DMS53 treated with DMSO at 0.1 percent for 48 hours (cell line): ENCODE results near the gene RB1.
"Not testable (repeated sequence)": the region's sequence is repeated elsewhere in the genome, so short reads cannot be mapped to it uniquely, and the experiment has no call there.

Source experiments
- DNase-seq: peaks from one replicate; lab custom pipeline; 2025; ENCODE audit not compliant: unreplicated experiment; lab: John Stamatoyannopoulos, UW

The RB1 gene

GRCh38 chr13:48346583-48346982 lies 43.0 kb downstream of the RB1 start:
- DNase-seq: no peak

GRCh38 chr13:48349525-48349924 lies 46.0 kb downstream of the RB1 start:
- DNase-seq: no peak

GRCh38 chr13:48353590-48353989 lies 50.0 kb downstream of the RB1 start:
- DNase-seq: no peak

DNA sequence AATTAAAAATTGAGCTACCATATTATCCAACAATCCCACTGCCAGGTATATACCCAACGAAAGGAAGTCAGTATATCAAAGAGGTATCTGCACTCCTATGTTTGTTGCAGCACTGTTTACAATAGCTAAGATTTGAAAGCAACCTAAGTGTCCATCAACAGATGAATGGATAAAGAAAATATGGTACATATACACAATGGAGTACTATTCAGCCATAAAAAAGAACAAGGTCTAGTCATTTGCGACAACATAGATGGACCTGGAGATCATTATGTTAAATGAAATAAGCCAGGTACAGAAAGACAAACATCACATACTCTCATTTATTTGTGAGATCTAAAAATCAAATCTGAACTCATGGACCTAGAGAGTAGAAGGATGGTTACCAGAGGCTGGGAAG lies 52.0 kb downstream of the RB1 start:
- not testable (repeated sequence) for DNase-seq

GRCh38 chr13:48356750-48357149 lies 53.2 kb downstream of the RB1 start:
- no peak for DNase-seq

- DNase-seq: no peak
Measured at GRCh38 chr13:48369988-48370387, 66.4 kb downstream of the RB1 start.

GRCh38 chr13:48370815-48371214 lies 67.3 kb downstream of the RB1 start:
- no peak for DNase-seq

DNA sequence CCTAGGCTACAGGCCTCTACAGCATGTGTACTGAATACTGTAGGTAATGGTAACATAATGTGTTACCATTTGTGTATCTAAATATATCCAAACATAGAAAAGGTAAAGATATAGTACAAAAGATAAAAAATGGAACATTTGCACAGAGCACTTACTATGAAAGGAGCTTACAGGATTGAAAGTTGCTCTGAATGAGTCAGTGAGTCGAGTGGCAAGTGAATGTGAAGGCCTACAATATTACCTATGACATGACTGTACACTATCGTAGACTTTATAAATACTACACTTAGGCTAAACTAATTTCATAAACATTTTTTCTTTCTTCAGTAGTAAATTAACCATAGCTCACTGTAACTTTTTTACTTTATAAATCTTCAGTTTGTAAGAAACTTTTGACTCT lies 74.3 kb downstream of the RB1 start:
- no peak for DNase-seq

DNA sequence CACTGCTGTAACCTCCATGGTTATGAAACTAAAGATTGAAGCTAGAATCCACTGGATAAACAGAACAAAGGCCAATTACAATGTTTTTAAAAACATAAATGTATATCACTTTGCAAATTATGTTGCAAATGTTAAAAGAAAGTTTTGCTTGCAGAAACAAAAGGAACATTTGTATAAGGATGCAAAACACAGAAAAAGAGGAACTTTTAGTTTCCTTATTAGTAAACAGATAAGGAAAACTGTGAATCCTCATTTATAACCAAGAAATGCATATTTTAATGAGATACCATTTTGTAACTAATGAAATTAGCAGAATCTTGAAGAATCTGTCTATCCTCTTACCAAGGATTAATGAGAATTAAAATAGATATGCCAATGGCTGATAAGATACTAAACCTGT lies 77.0 kb downstream of the RB1 start:
- DNase-seq: no peak

GRCh38 chr13:48383384-48383783 lies 79.8 kb downstream of the RB1 start:
- no peak for DNase-seq

DNA sequence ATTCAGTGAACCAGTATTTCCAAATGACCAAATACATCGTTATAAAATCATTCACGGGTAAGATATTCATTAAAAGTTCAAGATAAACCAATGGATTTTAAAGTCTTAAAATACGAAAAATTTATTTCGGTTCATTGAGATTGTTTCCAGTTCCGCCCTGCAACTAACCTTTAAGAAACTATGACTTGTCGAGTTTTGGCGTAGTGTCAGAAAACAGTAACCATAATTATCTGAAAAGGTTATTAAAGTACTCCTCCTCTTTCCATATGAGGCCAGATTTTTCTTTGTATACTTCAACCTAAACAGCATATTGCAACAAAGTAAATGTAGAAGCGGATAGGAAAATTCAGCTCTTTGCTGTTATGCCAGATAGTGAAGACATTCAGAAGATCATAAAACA lies 83.3 kb downstream of the RB1 start:
- no peak for DNase-seq

- no peak for DNase-seq
Measured at GRCh38 chr13:48391257-48391656, 87.7 kb downstream of the RB1 start.

- DNase-seq: no peak
Measured at GRCh38 chr13:48393030-48393697, 89.6 kb downstream of the RB1 start.

- no peak for DNase-seq
Measured at GRCh38 chr13:48393698-48394085, 90.1 kb downstream of the RB1 start.

- no peak for DNase-seq
Measured at GRCh38 chr13:48397744-48398143, 94.2 kb downstream of the RB1 start.

DNA sequence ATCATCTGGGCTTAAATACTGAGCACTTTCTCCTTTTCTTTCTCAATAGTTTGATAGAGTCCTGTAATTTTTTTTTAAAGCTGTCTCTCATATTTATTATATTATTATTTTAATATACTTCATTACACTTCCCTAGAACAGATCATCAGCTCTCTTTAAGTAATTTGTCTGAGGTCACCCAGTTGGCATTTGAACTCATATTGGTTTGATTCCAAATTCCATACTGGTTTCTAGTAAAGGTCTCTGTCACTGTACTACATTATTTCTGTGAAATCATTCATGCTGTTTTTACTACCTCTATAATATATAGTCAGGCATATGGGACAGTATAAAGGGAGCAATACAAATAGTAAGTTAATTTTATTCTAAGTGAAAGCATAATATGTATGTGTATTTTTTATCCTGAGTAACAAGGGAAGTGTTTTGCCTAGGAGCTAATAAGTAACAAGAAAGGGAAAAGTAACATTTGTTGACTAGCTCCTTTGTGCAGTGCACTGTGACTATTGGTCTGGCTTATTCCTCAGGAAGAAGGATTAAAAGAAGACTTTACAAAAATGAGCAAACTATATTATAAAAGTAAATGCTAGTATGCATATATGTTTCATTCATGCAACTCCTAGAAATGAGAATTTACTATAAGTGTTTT lies 95.0 kb downstream of the RB1 start:
- no peak for DNase-seq

DNA sequence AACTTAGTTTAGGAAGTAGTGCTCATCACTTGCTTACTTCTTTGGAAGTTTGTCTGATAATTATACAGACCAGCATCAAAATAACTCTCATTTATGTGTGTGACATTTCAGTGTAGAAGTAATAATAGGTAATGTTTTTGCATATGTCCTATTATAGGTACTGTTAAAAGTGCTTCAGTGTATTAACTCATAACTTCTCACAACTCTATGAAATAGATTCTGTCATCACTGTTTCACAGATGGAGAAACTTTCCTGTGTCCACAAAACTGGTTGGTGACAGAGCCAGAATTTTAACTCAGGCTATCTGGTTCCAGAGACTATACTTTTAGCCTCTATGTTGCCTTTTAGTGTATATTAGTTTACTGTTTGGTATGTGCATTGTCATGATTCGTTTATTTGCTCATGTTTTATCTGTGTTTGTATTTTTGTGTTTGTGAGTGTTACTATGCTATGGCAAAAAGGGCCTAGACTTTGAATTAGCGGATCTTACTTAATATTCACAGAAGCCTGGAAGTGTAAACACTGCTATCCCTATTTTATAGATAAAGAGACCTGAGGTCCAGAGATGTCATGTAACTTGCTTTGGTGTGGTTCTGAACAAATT lies 96.6 kb downstream of the RB1 start:
- no peak for DNase-seq

GRCh38 chr13:48400850-48401291 lies 97.3 kb downstream of the RB1 start:
- no peak for DNase-seq

DNA sequence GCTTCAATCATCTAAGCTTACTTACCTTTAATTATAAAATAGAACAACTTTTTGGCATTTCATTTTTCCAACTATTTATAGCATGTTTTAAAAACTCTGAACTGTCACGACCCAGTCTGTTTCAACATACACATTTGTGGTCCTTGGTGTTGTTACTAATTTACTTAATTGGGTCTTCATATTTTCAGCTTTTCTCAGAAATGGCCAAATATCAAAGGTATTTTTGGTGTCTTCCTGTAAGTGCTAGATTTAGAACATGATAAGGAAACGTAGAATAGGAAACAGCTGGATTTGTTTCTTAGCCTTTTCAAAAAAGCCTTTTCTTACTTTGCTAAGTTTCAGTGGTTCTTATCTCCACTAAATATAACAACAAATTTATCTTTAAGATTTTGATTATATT lies 97.9 kb downstream of the RB1 start:
- DNase-seq: no peak

- DNase-seq: no peak
Measured at GRCh38 chr13:48402325-48402932, 98.9 kb downstream of the RB1 start.

DNA sequence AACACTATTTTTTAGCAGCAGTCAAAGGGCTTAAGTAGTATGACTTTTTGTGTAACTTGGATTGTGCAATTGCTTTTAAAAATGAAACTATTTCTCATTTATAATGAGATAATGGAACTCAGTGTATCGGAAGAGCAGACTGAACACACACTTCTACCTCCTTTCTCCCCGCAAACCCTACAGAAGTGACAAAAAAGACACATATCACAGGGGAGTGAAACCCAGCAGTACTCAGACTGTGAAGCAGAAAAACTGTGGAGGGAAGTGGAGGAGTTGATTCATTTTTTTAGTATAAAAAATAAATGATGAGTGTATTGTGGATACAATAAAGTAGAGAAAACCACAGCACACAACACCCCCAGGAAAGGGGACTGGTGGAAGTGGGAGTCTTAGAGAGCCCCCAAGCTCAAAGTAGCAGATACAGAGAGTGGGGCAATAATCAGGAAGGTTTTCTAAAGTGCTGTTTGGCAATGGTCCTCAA lies 99.6 kb downstream of the RB1 start:
- no peak for DNase-seq

GRCh38 chr13:48403913-48404312 lies 100.4 kb downstream of the RB1 start:
- DNase-seq: no peak
